Right forelimb (tissue), 1 donor: ENCODE results near the gene PCDHA10.
"Not testable (repeated sequence)": the region's sequence is repeated elsewhere in the genome, so short reads cannot be mapped to it uniquely, and the experiment has no call there.

ENCODE experiments used
- DNase-seq: peaks from one replicate; pipeline ENCODE4 v3.0.0-alpha.2; 2018

PCDHA10 gene

GRCh38 chr5:140842798-140843733 is 12.6 kb upstream of the PCDHA10 start:
- no peak for DNase-seq

- not testable (repeated sequence) for DNase-seq
Observed at GRCh38 chr5:140848139-140849102, 7.3 kb upstream of the PCDHA10 start, which contains the start of gene PCDHA9. PCDHA9 (plus strand) TSS chr5:140848382; CDS start chr5:140848496, 114 bp downstream.

DNA sequence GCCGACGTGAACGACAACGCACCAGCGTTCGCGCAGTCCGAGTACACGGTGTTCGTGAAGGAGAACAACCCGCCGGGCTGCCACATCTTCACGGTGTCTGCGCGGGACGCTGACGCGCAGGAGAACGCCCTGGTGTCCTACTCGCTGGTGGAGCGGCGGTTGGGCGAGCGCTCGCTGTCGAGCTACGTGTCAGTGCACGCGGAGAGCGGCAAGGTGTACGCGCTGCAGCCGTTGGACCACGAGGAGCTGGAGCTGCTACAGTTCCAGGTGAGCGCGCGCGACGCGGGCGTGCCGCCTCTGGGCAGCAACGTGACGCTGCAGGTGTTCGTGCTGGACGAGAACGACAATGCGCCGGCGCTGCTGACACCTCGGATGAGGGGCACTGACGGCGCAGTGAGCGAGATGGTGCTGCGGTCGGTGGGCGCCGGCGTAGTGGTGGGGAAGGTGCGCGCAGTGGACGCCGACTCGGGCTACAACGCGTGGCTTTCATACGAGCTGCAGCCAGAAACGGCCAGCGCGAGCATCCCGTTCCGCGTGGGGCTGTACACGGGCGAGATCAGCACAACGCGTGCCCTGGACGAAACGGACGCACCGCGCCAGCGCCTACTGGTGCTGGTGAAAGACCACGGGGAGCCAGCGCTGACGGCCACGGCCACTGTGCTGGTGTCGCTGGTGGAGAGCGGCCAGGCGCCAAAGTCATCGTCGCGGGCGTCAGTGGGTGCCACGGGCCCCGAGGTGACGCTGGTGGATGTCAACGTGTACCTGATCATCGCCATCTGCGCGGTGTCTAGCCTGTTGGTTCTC is 5.7 kb upstream of the PCDHA10 start:
- not testable (repeated sequence) for DNase-seq

DNA sequence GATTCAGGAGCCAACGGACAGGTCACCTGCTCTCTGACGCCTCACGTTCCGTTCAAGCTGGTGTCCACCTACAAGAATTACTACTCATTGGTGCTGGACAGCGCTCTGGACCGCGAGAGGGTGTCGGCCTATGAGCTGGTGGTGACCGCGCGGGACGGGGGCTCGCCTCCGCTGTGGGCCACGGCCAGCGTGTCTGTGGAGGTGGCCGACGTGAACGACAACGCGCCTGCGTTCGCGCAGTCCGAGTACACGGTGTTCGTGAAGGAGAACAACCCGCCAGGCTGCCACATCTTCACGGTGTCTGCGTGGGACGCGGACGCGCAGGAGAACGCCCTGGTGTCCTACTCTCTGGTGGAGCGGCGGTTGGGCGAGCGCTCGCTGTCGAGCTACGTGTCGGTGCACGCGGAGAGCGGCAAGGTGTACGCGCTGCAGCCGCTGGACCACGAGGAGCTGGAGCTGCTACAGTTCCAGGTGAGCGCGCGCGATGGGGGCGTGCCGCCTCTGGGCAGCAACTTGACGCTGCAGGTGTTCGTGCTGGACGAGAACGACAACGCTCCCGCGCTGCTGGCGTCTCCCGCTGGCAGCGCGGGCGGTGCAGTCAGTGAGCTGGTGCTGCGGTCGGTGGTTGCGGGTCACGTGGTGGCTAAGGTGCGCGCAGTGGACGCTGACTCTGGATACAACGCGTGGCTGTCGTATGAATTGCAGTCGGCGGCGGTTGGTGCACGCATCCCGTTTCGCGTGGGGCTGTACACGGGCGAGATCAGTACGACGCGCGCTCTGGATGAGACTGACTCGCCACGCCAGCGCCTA is 1.7 kb downstream of the PCDHA10 start:
- DNase-seq: no peak

DNA sequence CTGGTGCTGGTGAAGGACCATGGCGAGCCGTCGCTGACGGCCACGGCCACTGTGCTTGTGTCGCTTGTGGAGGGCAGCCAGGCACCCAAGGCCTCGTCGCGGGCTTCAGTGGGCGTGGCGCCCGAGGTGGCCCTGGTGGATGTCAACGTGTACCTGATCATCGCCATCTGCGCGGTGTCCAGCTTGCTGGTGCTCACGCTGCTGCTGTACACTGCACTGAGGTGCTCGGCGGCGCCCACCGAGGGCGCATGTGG is 2.2 kb downstream of the PCDHA10 start:
- DNase-seq: no peak

DNA sequence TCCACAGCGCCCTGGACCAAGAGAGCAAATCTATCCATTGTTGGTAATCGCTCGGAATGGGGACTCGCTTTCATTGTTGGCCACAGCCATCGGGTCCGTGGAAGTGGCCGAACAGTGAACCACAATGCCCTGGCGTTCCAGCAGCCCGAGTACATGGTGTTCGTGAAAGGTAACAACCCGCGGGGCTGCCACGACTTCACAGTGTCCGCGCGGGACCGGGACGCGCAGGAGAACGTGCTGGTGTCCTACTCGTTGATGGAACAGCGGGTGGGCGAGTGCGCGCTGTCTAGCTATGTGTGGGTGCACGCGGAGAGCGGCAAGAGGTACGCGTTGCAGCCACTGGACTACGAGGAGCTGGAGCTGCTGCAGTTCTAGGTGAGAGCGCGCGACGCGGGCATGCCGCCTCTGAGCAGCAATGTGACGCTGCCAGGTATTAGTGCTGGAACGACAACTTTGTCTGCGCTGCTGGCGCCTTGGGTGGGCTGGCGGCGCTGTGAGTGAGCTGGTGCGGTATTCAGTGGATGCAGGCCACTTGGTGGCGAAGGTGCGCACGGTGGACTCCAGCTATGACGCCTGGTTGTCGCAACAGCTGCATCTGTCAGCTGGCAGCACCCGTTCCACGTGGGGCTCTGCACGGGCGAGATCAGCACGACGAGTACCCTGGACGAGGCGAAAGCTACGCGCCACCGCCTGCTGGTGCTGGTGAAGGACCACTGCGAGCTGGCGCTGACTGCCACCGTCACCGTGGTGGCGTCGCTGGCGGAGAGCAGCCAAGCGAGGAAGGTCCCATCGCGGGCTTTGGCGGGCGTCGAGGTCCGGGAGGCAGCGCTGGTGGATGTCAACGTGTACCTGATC is 7.0 kb downstream of the PCDHA10 start:
- no peak for DNase-seq

GRCh38 chr5:140868721-140869554 is 13.2 kb downstream of the PCDHA10 start, which contains the start of gene PCDHA11:
PCDHA11 (plus strand) TSS chr5:140868957; CDS start chr5:140869104, 147 bp downstream.
- no peak for DNase-seq

- DNase-seq: no peak
Observed at GRCh38 chr5:140869555-140869886, 13.8 kb downstream of the PCDHA10 start.

DNA sequence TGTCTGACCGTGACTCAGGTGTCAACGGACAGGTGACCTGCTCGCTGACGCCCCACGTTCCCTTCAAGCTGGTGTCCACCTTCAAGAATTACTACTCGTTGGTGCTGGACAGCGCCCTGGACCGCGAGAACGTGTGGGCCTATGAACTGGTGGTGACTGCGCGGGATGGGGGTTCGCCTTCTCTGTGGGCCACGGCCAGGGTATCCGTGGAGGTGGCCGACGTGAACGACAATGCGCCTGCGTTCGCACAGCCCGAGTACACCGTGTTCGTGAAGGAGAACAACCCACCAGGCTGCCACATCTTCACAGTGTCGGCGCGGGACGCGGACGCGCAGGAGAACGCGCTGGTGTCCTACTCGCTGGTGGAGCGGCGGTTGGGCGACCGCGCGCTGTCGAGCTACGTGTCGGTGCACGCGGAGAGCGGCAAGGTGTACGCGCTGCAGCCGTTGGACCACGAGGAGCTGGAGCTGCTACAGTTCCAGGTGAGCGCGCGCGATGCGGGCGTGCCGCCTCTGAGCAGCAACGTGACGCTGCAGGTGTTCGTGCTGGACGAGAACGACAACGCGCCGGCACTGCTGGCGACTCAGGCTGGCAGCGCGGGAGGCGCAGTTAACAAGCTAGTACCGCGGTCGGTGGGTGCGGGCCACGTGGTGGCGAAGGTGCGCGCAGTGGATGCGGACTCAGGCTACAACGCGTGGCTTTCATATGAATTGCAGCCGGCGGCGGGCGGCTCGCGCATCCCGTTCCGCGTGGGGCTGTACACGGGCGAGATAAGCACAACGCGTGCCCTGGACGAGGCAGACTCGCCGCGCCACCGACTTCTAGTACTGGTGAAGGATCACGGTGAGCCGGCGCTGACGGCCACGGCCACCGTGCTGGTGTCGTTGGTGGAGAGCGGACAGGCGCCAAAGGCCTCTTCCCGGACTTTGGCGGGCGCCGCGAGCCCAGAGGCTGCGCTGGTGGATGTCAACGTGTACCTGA is 14.8 kb downstream of the PCDHA10 start:
- no peak for DNase-seq

DNA sequence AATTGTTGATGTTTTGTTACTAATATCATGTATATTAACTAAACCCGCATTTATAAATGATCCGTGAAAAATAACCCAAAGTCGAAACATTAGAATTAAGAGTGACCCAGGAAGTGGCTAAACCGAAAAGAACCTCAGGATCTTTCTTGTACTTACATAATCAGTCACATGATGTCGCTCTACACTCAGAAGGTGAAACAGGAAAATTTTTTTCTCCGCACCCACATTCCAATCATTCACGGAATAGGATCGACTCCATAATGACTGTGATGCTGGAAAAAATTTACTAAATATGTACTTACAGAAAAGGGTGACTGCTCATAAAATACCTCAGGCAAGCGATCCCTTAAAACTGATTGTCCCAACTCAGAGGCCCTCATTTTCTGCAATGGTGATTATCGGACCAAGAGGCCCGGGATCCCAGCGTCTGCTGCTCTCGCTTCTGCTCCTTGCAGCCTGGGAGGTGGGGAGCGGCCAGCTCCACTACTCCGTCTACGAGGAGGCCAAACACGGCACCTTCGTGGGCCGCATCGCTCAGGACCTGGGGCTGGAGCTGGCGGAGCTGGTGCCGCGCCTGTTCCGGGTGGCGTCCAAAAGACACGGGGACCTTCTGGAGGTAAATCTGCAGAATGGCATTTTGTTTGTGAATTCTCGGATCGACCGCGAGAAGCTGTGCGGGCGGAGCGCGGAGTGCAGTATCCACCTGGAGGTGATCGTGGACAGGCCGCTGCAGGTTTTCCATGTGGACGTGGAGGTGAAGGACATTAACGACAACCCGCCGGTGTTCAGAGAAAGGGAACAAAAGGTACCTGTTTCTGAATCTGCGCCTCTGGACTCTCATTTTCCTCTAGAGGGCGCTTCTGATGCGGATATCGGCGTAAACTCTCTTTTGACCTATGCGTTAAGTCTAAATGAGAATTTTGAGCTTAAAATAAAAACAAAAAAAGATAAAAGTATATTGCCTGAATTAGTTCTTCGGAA is 19.7 kb downstream of the PCDHA10 start, which contains the start of gene PCDHA12:
TSS of gene PCDHA12 (plus strand) at position 224 of the 981 bp plus-strand sequence. CDS start at position 389, 165 bp downstream.
- DNase-seq: no peak

DNA sequence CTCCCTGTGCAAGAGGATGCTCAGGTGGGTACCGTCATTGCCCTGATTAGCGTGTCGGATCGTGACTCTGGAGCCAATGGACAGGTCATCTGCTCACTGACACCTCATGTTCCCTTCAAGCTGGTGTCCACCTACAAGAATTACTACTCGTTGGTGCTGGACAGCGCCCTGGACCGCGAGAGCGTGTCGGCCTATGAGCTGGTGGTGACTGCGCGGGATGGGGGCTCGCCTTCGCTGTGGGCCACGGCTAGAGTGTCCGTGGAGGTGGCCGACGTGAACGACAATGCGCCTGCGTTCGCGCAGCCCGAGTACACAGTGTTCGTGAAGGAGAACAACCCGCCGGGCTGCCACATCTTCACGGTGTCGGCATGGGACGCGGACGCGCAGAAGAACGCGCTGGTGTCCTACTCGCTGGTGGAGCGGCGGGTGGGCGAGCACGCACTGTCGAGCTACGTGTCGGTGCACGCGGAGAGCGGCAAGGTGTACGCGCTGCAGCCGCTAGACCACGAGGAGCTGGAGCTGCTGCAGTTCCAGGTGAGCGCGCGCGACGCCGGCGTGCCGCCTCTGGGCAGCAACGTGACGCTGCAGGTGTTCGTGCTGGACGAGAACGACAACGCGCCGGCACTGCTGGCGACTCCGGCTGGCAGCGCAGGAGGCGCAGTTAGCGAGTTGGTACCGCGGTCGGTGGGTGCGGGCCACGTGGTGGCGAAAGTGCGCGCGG is 21.0 kb downstream of the PCDHA10 start:
- not testable (repeated sequence) for DNase-seq

DNA sequence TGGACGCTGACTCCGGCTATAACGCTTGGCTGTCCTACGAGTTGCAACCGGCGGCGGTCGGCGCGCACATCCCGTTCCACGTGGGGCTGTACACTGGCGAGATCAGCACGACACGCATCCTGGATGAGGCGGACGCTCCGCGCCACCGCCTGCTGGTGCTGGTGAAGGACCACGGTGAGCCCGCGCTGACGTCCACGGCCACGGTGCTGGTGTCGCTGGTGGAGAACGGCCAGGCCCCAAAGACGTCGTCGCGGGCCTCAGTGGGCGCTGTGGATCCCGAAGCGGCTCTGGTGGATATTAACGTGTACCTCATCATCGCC is 21.5 kb downstream of the PCDHA10 start:
- no peak for DNase-seq

DNA sequence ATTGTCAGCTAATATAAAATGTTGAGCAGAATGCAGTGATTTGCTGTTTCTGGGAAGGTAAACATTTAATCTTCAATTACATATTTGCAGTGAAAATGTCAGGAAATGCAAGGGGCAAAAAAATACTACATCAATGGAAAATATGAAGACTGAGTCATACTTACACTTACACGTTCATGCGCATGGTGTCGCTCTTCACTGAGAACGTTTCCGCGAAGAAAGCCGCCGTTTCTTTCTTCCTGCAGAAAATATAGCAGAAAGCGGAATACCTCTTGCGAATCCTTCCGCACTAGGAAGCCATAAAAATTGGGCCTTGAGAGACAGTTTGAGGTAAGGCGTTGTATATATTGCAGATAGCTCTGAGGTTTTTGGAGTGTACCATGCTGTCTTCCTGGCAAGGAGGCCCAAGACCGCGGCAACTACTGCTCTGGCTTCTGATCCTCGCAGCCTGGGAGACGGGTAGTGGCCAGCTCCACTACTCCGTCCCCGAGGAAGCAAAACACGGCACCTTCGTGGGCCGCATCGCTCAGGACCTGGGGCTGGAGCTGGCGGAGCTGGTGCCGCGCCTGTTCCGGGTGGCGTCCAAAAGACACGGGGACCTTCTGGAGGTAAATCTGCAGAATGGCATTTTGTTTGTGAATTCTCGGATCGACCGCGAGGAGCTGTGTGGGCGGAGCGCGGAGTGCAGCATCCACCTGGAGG is 26.3 kb downstream of the PCDHA10 start, which contains the start of gene PCDHA13:
TSS of gene PCDHA13 (plus strand) at position 236 of the 702 bp plus-strand sequence. CDS start at position 381, 145 bp downstream.
- no peak for DNase-seq

GRCh38 chr5:140882591-140882899 is 26.8 kb downstream of the PCDHA10 start:
- DNase-seq: no peak

DNA sequence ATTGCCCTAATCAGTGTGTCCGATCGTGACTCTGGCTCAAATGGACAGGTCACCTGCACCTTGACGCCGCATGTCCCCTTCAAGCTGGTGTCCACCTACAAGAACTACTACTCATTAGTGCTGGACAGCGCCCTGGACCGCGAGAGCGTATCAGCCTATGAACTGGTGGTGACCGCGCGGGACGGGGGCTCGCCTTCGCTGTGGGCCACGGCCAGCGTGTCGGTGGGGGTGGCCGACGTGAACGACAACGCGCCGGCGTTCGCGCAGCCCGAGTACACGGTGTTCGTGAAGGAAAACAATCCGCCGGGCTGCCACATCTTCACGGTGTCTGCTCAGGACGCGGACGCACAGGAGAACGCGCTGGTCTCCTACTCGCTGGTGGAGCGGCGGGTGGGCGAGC is 27.7 kb downstream of the PCDHA10 start:
- DNase-seq: no peak
